Astrocyte (in vitro differentiated cells and primary cell): ENCODE results near the gene MPRIP.

Experiments
- EZH2 ChIP-seq: IDR thresholded peaks from 2 replicates; pipeline ENCODE4 v1.6.1; 2012; ENCODE audit warnings: mild to moderate bottlenecking, low read length, inconsistent platforms; ENCODE audit not compliant: insufficient read depth
- TF ChIP-seq, protein P1 (sequence below): IDR thresholded peaks from 2 replicates; pipeline ENCODE4 v1.5.1; 2011; ENCODE audit warnings: low read depth, mild to moderate bottlenecking, inconsistent platforms, low read length, moderate library complexity; ENCODE audit not compliant: insufficient read depth

DNA sequence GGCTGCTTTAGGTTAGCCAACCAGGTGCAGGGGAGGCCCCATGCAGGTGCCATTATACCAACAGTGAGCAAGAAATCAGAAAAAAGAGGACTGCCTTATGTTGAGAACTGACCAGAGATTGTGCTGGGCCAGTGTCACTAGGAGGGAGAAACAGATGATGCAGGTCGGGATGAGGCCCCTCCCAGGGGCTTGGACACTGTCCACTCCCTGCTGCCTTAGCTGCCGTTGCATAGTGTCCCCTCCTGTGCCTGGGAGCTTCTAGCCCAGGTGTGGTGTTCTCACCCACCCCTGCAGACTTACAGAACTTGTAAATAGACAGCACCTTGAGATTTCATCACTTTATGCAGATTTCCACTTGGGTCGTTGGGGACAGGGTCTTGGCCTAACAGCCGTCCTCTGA is 127.1 kb downstream of the MPRIP start:
- TF ChIP-seq, protein P1, sequence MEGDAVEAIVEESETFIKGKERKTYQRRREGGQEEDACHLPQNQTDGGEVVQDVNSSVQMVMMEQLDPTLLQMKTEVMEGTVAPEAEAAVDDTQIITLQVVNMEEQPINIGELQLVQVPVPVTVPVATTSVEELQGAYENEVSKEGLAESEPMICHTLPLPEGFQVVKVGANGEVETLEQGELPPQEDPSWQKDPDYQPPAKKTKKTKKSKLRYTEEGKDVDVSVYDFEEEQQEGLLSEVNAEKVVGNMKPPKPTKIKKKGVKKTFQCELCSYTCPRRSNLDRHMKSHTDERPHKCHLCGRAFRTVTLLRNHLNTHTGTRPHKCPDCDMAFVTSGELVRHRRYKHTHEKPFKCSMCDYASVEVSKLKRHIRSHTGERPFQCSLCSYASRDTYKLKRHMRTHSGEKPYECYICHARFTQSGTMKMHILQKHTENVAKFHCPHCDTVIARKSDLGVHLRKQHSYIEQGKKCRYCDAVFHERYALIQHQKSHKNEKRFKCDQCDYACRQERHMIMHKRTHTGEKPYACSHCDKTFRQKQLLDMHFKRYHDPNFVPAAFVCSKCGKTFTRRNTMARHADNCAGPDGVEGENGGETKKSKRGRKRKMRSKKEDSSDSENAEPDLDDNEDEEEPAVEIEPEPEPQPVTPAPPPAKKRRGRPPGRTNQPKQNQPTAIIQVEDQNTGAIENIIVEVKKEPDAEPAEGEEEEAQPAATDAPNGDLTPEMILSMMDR, result no peak
- TF ChIP-seq EZH2, result no peak
